OCI-LY7 (cell line): Measurements from ENCODE around the gene TTBK1.

Experiments
- CTCF ChIP-seq: fragments of 200-600 bp; sonication (generic); conservative IDR thresholded peaks from 2 replicates; pipeline ENCODE4 v1.5.1; 2014; ENCODE audit warnings: mild to moderate bottlenecking, antibody characterized with exemption, low read length, moderate library complexity, mixed read lengths
- EZH2phosphoT487 ChIP-seq: fragments of 200-600 bp; sonication (generic); IDR thresholded peaks from 2 replicates; pipeline ENCODE4 v1.6.1; 2018; ENCODE audit warnings: low read depth, borderline replicate concordance, mild to moderate bottlenecking, mixed run types, antibody characterized with exemption, low read length, moderate library complexity, mixed read lengths

GRCh38 chr6:43205849-43206248 is 37.4 kb upstream of the TTBK1 start:
- TF ChIP-seq EZH2phosphoT487 (no peak), CTCF (no peak)
